Chondrocyte (in vitro differentiated cells): ENCODE measurements around the gene SPTB. TPM values are rescaled to one million over a fixed set of nuclear protein-coding genes. Genes with fewer than 3 reads are reported as not detected.

ENCODE experiments used
- DNase-seq: peaks from one replicate; pipeline ENCODE4 v3.0.0; 2021; ENCODE audit warnings: mixed read lengths, low spot score
- H3K27ac Mint-ChIP-seq: one replicate; pipeline ENCODE4 v1.8.0; 2021; ENCODE audit warnings: mild to moderate bottlenecking, moderate library complexity, mixed read lengths; ENCODE audit not compliant: unreplicated experiment
- H3K27me3 Mint-ChIP-seq: 2 replicates; pipeline ENCODE4 v1.8.0; 2021; ENCODE audit warnings: low read depth, mixed read lengths
- H3K36me3 Mint-ChIP-seq: 2 replicates; pipeline ENCODE4 v1.8.0; 2021; ENCODE audit warnings: low read depth, mixed read lengths
- H3K4me1 Mint-ChIP-seq: 2 replicates; pipeline ENCODE4 v1.8.0; 2021; ENCODE audit warnings: low read depth, mild to moderate bottlenecking, mixed read lengths
- H3K4me3 Mint-ChIP-seq: one replicate; pipeline ENCODE4 v1.8.0; 2021; ENCODE audit warnings: mild to moderate bottlenecking, moderate library complexity, mixed read lengths; ENCODE audit not compliant: unreplicated experiment
- H3K9me3 Mint-ChIP-seq: 2 replicates; pipeline ENCODE4 v1.8.0; 2021; ENCODE audit warnings: low read depth, mixed read lengths
- CTCF ChIP-seq: fragments of 200-600 bp; sonication (generic); IDR thresholded peaks from 2 replicates; pipeline ENCODE4 v1.5.0; 2021; ENCODE audit warnings: antibody characterized with exemption, mild to moderate bottlenecking, moderate library complexity
- microRNA-seq: library from miRNA; unstranded; fragments of <30 nt; microRNA quantifications from one replicate; pipeline ENCODE4 v1.2.0, GENCODE V29; 2020; ENCODE audit warnings: borderline number of aligned reads
- total RNA-seq: library from RNA; stranded (reverse); gene quantifications from 3 replicates; pipeline ENCODE4 v1.2.1, GENCODE V29; 2021

The SPTB gene
- total RNA-seq, 1 donor from 2014 or later, result 7.2 TPM

GRCh38 chr14:64698903-64699302 is 180.8 kb downstream of the SPTB start:
- H3K9me3 Mint-ChIP-seq, result no peaks in the 10 kb centered on the region
- no peak for TF ChIP-seq CTCF
- H3K36me3 Mint-ChIP-seq, result no peaks in the 10 kb centered on the region
- H3K4me1 Mint-ChIP-seq, result peaks cover 19% of the 10 kb centered on the region
- no peak overlapping the region for H3K4me3 Mint-ChIP-seq
- H3K27ac Mint-ChIP-seq, result no peak overlapping the region
- H3K27me3 Mint-ChIP-seq, result no peaks in the 10 kb centered on the region
- no peak for DNase-seq

- peaks cover 16% of the 10 kb centered on the region for H3K4me1 Mint-ChIP-seq
- no peak overlapping the region for H3K27ac Mint-ChIP-seq
- H3K9me3 Mint-ChIP-seq, result no peaks in the 10 kb centered on the region
- H3K27me3 Mint-ChIP-seq, result no peaks in the 10 kb centered on the region
- no peak overlapping the region for H3K4me3 Mint-ChIP-seq
- H3K36me3 Mint-ChIP-seq, result no peaks in the 10 kb centered on the region
- no peak for TF ChIP-seq CTCF
- no peak for DNase-seq
Measured at GRCh38 chr14:64696355-64696857, 183.3 kb downstream of the SPTB start.

Small RNA genes lying within 50 kb of the gene (microRNA-seq; reads per million reads assigned to microRNA genes)
- gene MIR7855, result not detected

Other genes starting within 250 kb of the SPTB start
- gene PLEKHG3, start 175.5 kb downstream of the SPTB start, total RNA-seq, result 46.3 to 133 TPM (median 131 TPM) in 3 replicates
- gene CHURC1, start 34.5 kb upstream of the SPTB start, total RNA-seq, result 46.9 to 52.8 TPM (median 48.7 TPM) in 3 replicates
- gene GPX2, start 62.8 kb upstream of the SPTB start, total RNA-seq, result not detected in 3 replicates
- gene RAB15, start 92.4 kb upstream of the SPTB start, total RNA-seq, result 60.9 to 98.4 TPM (median 92.3 TPM) in 3 replicates
- gene FNTB, start 107.0 kb upstream of the SPTB start, total RNA-seq, result 20.8 to 28.2 TPM (median 21.6 TPM) in 3 replicates
- 78.2 to 94.1 TPM (median 83.8 TPM) in 3 replicates for gene MAX, start 222.6 kb upstream of the SPTB start, total RNA-seq